ENCODE data around the gene NAGPA. TPM values are rescaled to one million over a fixed set of nuclear protein-coding genes. Genes with fewer than 3 reads are reported as not detected.

NAGPA gene
- total and polyA plus RNA-seq, 9 donors = 4.1 to 6.4 (median 5.7) TPM

GRCh38 chr16:4994719-4995434 lies 38.9 kb downstream of the NAGPA start:
- no peak for DNase-seq
- Histone ChIP-seq H3K36me3 (ENCODE audit: control insufficient read depth, insufficient read depth, low read length) (no peaks in the 10 kb centered on the region), H3K4me3 (ENCODE audit: low read length) (no peak overlapping the region), H3K27ac (ENCODE audit: low read length) (no peak overlapping the region), H3K9me3 (replicated peaks; ENCODE audit: control insufficient read depth, low read depth, low read length) (no peaks in the 10 kb centered on the region), H3K27me3 (ENCODE audit: control insufficient read depth, insufficient read depth, low read length) (peaks cover 5% of the 10 kb centered on the region), H3K4me1 (ENCODE audit: control insufficient read depth, insufficient read depth, low read length) (no peaks in the 10 kb centered on the region)
- 71% methylated on average over 15 of the region's 18 CpGs for WGBS (ENCODE audit: insufficient coverage)

- H3K9me3 ChIP-seq (replicated peaks; ENCODE audit: control insufficient read depth, low read depth, low read length) = no peaks in the 10 kb centered on the region
- H3K4me1 ChIP-seq (ENCODE audit: control insufficient read depth, insufficient read depth, low read length) = no peaks in the 10 kb centered on the region
- peaks cover 32% of the 10 kb centered on the region for H3K27me3 ChIP-seq (ENCODE audit: control insufficient read depth, insufficient read depth, low read length)
- H3K36me3 ChIP-seq (ENCODE audit: control insufficient read depth, insufficient read depth, low read length) = no peaks in the 10 kb centered on the region
- no peak for DNase-seq
- H3K4me3 ChIP-seq (ENCODE audit: low read length) = no peak overlapping the region
- H3K27ac ChIP-seq (ENCODE audit: low read length) = no peak overlapping the region
- WGBS (ENCODE audit: insufficient coverage) = 89% methylated on average over 12 of the region's 14 CpGs
Measured at GRCh38 chr16:4991754-4992153, 42.0 kb downstream of the NAGPA start.

- H3K9me3 ChIP-seq (replicated peaks; ENCODE audit: control insufficient read depth, low read depth, low read length) = no peaks in the 10 kb centered on the region
- no peaks in the 10 kb centered on the region for H3K4me1 ChIP-seq (ENCODE audit: control insufficient read depth, insufficient read depth, low read length)
- WGBS (ENCODE audit: insufficient coverage) = 78% methylated on average over 4 of the region's 8 CpGs
- no peaks in the 10 kb centered on the region for H3K36me3 ChIP-seq (ENCODE audit: control insufficient read depth, insufficient read depth, low read length)
- H3K4me3 ChIP-seq (ENCODE audit: low read length) = no peak overlapping the region
- peaks cover 36% of the 10 kb centered on the region for H3K27me3 ChIP-seq (ENCODE audit: control insufficient read depth, insufficient read depth, low read length)
- DNase-seq = no peak
- no peak overlapping the region for H3K27ac ChIP-seq (ENCODE audit: low read length)
Measured at GRCh38 chr16:4990415-4990814, 43.3 kb downstream of the NAGPA start.

GRCh38 chr16:4989391-4990006 lies 44.2 kb downstream of the NAGPA start:
- WGBS (ENCODE audit: insufficient coverage) = 80% methylated on average over 3 of the region's 9 CpGs
- Histone ChIP-seq H3K36me3 (ENCODE audit: control insufficient read depth, insufficient read depth, low read length) (no peaks in the 10 kb centered on the region), H3K27me3 (ENCODE audit: control insufficient read depth, insufficient read depth, low read length) (peaks cover 38% of the 10 kb centered on the region), H3K4me3 (ENCODE audit: low read length) (no peak overlapping the region), H3K4me1 (ENCODE audit: control insufficient read depth, insufficient read depth, low read length) (no peaks in the 10 kb centered on the region), H3K9me3 (replicated peaks; ENCODE audit: control insufficient read depth, low read depth, low read length) (no peaks in the 10 kb centered on the region), H3K27ac (ENCODE audit: low read length) (no peak overlapping the region)
- DNase-seq = no peak

GRCh38 chr16:4988647-4989046 lies 45.1 kb downstream of the NAGPA start:
- WGBS (ENCODE audit: insufficient coverage) = 69% methylated on average over 2 of the region's 5 CpGs
- DNase-seq = no peak
- H3K27ac ChIP-seq (ENCODE audit: low read length) = no peak overlapping the region
- no peak overlapping the region for H3K4me3 ChIP-seq (ENCODE audit: low read length)
- peaks cover 3% of the 10 kb centered on the region for H3K9me3 ChIP-seq (replicated peaks; ENCODE audit: control insufficient read depth, low read depth, low read length)
- peaks cover 38% of the 10 kb centered on the region for H3K27me3 ChIP-seq (ENCODE audit: control insufficient read depth, insufficient read depth, low read length)
- no peaks in the 10 kb centered on the region for H3K4me1 ChIP-seq (ENCODE audit: control insufficient read depth, insufficient read depth, low read length)
- no peaks in the 10 kb centered on the region for H3K36me3 ChIP-seq (ENCODE audit: control insufficient read depth, insufficient read depth, low read length)

GRCh38 chr16:4987580-4988374 lies 46.0 kb downstream of the NAGPA start:
- H3K27me3 ChIP-seq (ENCODE audit: control insufficient read depth, insufficient read depth, low read length) = peaks cover 38% of the 10 kb centered on the region
- DNase-seq = no peak
- no peaks in the 10 kb centered on the region for H3K4me1 ChIP-seq (ENCODE audit: control insufficient read depth, insufficient read depth, low read length)
- H3K27ac ChIP-seq (ENCODE audit: low read length) = no peak overlapping the region
- peaks cover 3% of the 10 kb centered on the region for H3K9me3 ChIP-seq (replicated peaks; ENCODE audit: control insufficient read depth, low read depth, low read length)
- no peaks in the 10 kb centered on the region for H3K36me3 ChIP-seq (ENCODE audit: control insufficient read depth, insufficient read depth, low read length)
- WGBS (ENCODE audit: insufficient coverage) = 15% methylated on average over 57 of the region's 60 CpGs
- no peak overlapping the region for H3K4me3 ChIP-seq (ENCODE audit: low read length)

GRCh38 chr16:4987250-4987579 lies 46.5 kb downstream of the NAGPA start:
- H3K9me3 ChIP-seq (replicated peaks; ENCODE audit: control insufficient read depth, low read depth, low read length) = peaks cover 3% of the 10 kb centered on the region
- peaks cover 42% of the 10 kb centered on the region for H3K27me3 ChIP-seq (ENCODE audit: control insufficient read depth, insufficient read depth, low read length)
- H3K4me1 ChIP-seq (ENCODE audit: control insufficient read depth, insufficient read depth, low read length) = peaks cover 4% of the 10 kb centered on the region
- WGBS (ENCODE audit: insufficient coverage) = 0% methylated on average over 9 of the region's 10 CpGs
- H3K27ac ChIP-seq (ENCODE audit: low read length) = no peak overlapping the region
- DNase-seq = no peak
- no peak overlapping the region for H3K4me3 ChIP-seq (ENCODE audit: low read length)
- H3K36me3 ChIP-seq (ENCODE audit: control insufficient read depth, insufficient read depth, low read length) = no peaks in the 10 kb centered on the region

- Histone ChIP-seq H3K4me3 (ENCODE audit: low read length) (no peak overlapping the region), H3K9me3 (replicated peaks; ENCODE audit: control insufficient read depth, low read depth, low read length) (peaks cover 3% of the 10 kb centered on the region), H3K36me3 (ENCODE audit: control insufficient read depth, insufficient read depth, low read length) (no peaks in the 10 kb centered on the region), H3K4me1 (ENCODE audit: control insufficient read depth, insufficient read depth, low read length) (peaks cover 10% of the 10 kb centered on the region), H3K27ac (ENCODE audit: low read length) (no peak overlapping the region), H3K27me3 (ENCODE audit: control insufficient read depth, insufficient read depth, low read length) (peaks cover 40% of the 10 kb centered on the region)
- DNase-seq = no peak
- WGBS (ENCODE audit: insufficient coverage) = no CpG with 5 or more reads among the region's 5 CpGs
Measured at GRCh38 chr16:4984174-4984990, 49.4 kb downstream of the NAGPA start.

GRCh38 chr16:4982056-4982867 lies 51.5 kb downstream of the NAGPA start:
- H3K4me3 ChIP-seq (ENCODE audit: low read length) = no peak overlapping the region
- peaks cover 20% of the 10 kb centered on the region for H3K27me3 ChIP-seq (ENCODE audit: control insufficient read depth, insufficient read depth, low read length)
- WGBS (ENCODE audit: insufficient coverage) = 50% methylated on average over 12 of the region's 20 CpGs
- H3K4me1 ChIP-seq (ENCODE audit: control insufficient read depth, insufficient read depth, low read length) = peaks cover 10% of the 10 kb centered on the region
- H3K27ac ChIP-seq (ENCODE audit: low read length) = peak overlapping the region; percentile 29
- H3K36me3 ChIP-seq (ENCODE audit: control insufficient read depth, insufficient read depth, low read length) = no peaks in the 10 kb centered on the region
- peak; percentile 32 for DNase-seq
- H3K9me3 ChIP-seq (replicated peaks; ENCODE audit: control insufficient read depth, low read depth, low read length) = peaks cover 3% of the 10 kb centered on the region
